ENCODE results near the gene SNAPC2. TPM values are rescaled to one million over a fixed set of nuclear protein-coding genes. Genes with fewer than 3 reads are reported as not detected.

Gene SNAPC2
- polyA plus RNA-seq, 1 donor (not counting 4 experiments of a cell fraction or from before 2014, with no cell fraction given) = 10.7 TPM

GRCh38 chr19:7953060-7953459 is 32.9 kb downstream of the SNAPC2 start:
- Histone ChIP-seq H3K9me3 (ENCODE audit: control insufficient read depth, low read depth, low read length) (no peaks in the 10 kb centered on the region), H3K4me3 (ENCODE audit: control insufficient read depth in 2 of 3, extremely low read depth in 1 of 3, insufficient read depth in 2 of 3, low read depth in 1 of 3, low read length in 3 of 3) (peak overlapping the region in 1 of 3 experiments; percentile 10), H3K9me1 (ENCODE audit: control insufficient read depth, extremely low read depth, insufficient read depth, low read length) (no peaks in the 10 kb centered on the region), H4K20me1 (ENCODE audit: control insufficient read depth, extremely low read depth, insufficient read depth, low read length) (no peaks in the 10 kb centered on the region), H3K27me3 (ENCODE audit: control insufficient read depth, extremely low read depth, insufficient read depth, low read length) (no peaks in the 10 kb centered on the region), H3K9ac (ENCODE audit: control insufficient read depth, extremely low read depth, insufficient read depth, low read length) (no peak overlapping the region), H2AFZ (ENCODE audit: control insufficient read depth, low read length) (no peak overlapping the region), H3K36me3 (ENCODE audit: control insufficient read depth in 2 of 2, extremely low read depth in 1 of 2, insufficient read depth in 2 of 2, low read length in 2 of 2) (peaks cover 0 to 8% of the 10 kb centered on the region in 2 experiments), H3K4me2 (ENCODE audit: control insufficient read depth, extremely low read depth, insufficient read depth, low read depth, low read length) (peak overlapping the region; percentile 66), H3K27ac (ENCODE audit: control insufficient read depth, insufficient read depth, low read length) (peak overlapping the region; percentile 20), H3K4me1 (ENCODE audit: control insufficient read depth, extremely low read depth, insufficient read depth, low read length) (peaks cover 10% of the 10 kb centered on the region), H3K79me2 (ENCODE audit: control insufficient read depth, insufficient read depth, low read length) (no peaks in the 10 kb centered on the region)
- TF ChIP-seq CTCF (optimal IDR thresholded peaks at IDR 0.05 in 1 of 3, IDR thresholded peaks at IDR 0.05 in 1 of 3, conservative IDR thresholded peaks at IDR 0.05 in 1 of 3; ENCODE audit: extremely low read depth in 1 of 3, insufficient read depth in 2 of 3, low read length in 3 of 3) (no peak), EZH2 (IDR thresholded peaks at IDR 0.05; ENCODE audit: low read length) (no peak)
- dilution Hi-C loops (cut with MboI; ENCODE audit: extremely low pct_ligation_motif_present, low sequenced_read_pairs) = no loop called here
- DNase-seq (ENCODE audit: low read depth, low spot score) (no peak), FAIRE-seq (peak; percentile 96)

- Histone ChIP-seq H4K20me1 (ENCODE audit: control insufficient read depth, extremely low read depth, insufficient read depth, low read length) (no peaks in the 10 kb centered on the region), H2AFZ (ENCODE audit: control insufficient read depth, low read length) (no peak overlapping the region), H3K9ac (ENCODE audit: control insufficient read depth, extremely low read depth, insufficient read depth, low read length) (no peak overlapping the region), H3K36me3 (ENCODE audit: control insufficient read depth in 2 of 2, extremely low read depth in 1 of 2, insufficient read depth in 2 of 2, low read length in 2 of 2) (peaks cover 0 to 10% of the 10 kb centered on the region in 2 experiments), H3K9me3 (ENCODE audit: control insufficient read depth, low read depth, low read length) (no peaks in the 10 kb centered on the region), H3K27me3 (ENCODE audit: control insufficient read depth, extremely low read depth, insufficient read depth, low read length) (no peaks in the 10 kb centered on the region), H3K79me2 (ENCODE audit: control insufficient read depth, insufficient read depth, low read length) (no peaks in the 10 kb centered on the region), H3K9me1 (ENCODE audit: control insufficient read depth, extremely low read depth, insufficient read depth, low read length) (no peaks in the 10 kb centered on the region), H3K4me3 (ENCODE audit: control insufficient read depth in 2 of 3, extremely low read depth in 1 of 3, insufficient read depth in 2 of 3, low read depth in 1 of 3, low read length in 3 of 3) (no peak overlapping the region), H3K27ac (ENCODE audit: control insufficient read depth, insufficient read depth, low read length) (no peak overlapping the region), H3K4me2 (ENCODE audit: control insufficient read depth, extremely low read depth, insufficient read depth, low read depth, low read length) (no peak overlapping the region), H3K4me1 (ENCODE audit: control insufficient read depth, extremely low read depth, insufficient read depth, low read length) (peaks cover 10% of the 10 kb centered on the region)
- dilution Hi-C loops (cut with MboI; ENCODE audit: extremely low pct_ligation_motif_present, low sequenced_read_pairs) = no loop called here
- FAIRE-seq (no peak), DNase-seq (ENCODE audit: low read depth, low spot score) (no peak)
- TF ChIP-seq EZH2 (IDR thresholded peaks at IDR 0.05; ENCODE audit: low read length) = no peak
- TF ChIP-seq CTCF (optimal IDR thresholded peaks at IDR 0.05 in 1 of 3, IDR thresholded peaks at IDR 0.05 in 1 of 3, conservative IDR thresholded peaks at IDR 0.05 in 1 of 3; ENCODE audit: extremely low read depth in 1 of 3, insufficient read depth in 2 of 3, low read length in 3 of 3) = no peak
Measured at GRCh38 chr19:7953576-7953975, 33.4 kb downstream of the SNAPC2 start.

All from keratinocyte (primary cell).